GM12878 (cell line): Measurements from ENCODE around the gene GJD3. TPM values are rescaled to one million over a fixed set of nuclear protein-coding genes. Genes with fewer than 3 reads are reported as not detected.
A peak's percentile ranks its signal among the peaks of the same experiment; 100 is the strongest.

Experiments
- HDGF ChIP-seq: fragments of 450-650 bp; IDR thresholded peaks from 2 replicates; pipeline ENCODE4 v1.6.1; 2016; ENCODE audit warnings: antibody characterized with exemption
- KLF5 ChIP-seq: fragments of 450-650 bp; IDR thresholded peaks from 2 replicates; pipeline ENCODE4 v1.6.1; 2014; ENCODE audit warnings: mild to moderate bottlenecking; ENCODE audit not compliant: partially characterized antibody
- NFYB ChIP-seq: IDR thresholded peaks from 2 replicates; pipeline ENCODE4 v1.6.1; 2011; ENCODE audit warnings: low read depth, mild to moderate bottlenecking, low read length, improper control_type of control experiment, moderate library complexity; ENCODE audit not compliant: insufficient read depth
- SKIL ChIP-seq: fragments of 450-650 bp; IDR thresholded peaks from 2 replicates; pipeline ENCODE4 v1.6.1; 2017; ENCODE audit warnings: mild to moderate bottlenecking, low read depth, inconsistent platforms; ENCODE audit not compliant: poor library complexity, severe bottlenecking
- TBL1XR1 ChIP-seq: IDR thresholded peaks from 2 replicates; pipeline ENCODE4 v1.6.1; 2012; ENCODE audit warnings: low read depth, low read length, improper control_type of control experiment
- YBX1 ChIP-seq: fragments of 450-650 bp; IDR thresholded peaks from 2 replicates; pipeline ENCODE4 v1.6.1; 2016; ENCODE audit warnings: antibody characterized with exemption
- ZBTB11 ChIP-seq: fragments of 450-650 bp; formaldehyde crosslinking; IDR thresholded peaks from 2 replicates; pipeline ENCODE4 v1.5.0; 2022; ENCODE audit warnings: mild to moderate bottlenecking, missing genetic modification characterization
- polyA plus RNA-seq, 11 experiments: library from polyadenylated mRNA; depleted of rRNA in 4 of 11; unstranded in 6 of 11; stranded (reverse) in 5 of 11; fragments of >200 nt; fragmentation: Nextera tagmentation in 4 of 11; fragmentation: Illumina TruSeq in 1 of 11; extraction: Ambion mirVana in 4 of 11; extraction: Trizol in 1 of 11; gene quantifications; 1 replicate in 1 of 11; 2 replicates in 10 of 11; pipeline versions ENCODE4 v1.2.1 to v1.2.3, GENCODE V29; 2011 to 2016; ENCODE audit warnings: inconsistent platforms in 2 of 11, missing spikeins in 2 of 11, low read depth in 1 of 11
- total RNA-seq, 4 experiments: library from RNA; depleted of rRNA in 3 of 4; stranded (reverse); fragments of >200 nt in 3 of 4; fragmentation: Illumina TruSeq in 1 of 4; extraction: Trizol in 1 of 4; gene quantifications; 2 replicates each; pipeline versions ENCODE4 v1.2.1 to v1.2.3, GENCODE V29; 2013 to 2021

The GJD3 gene
- total and polyA plus RNA-seq, 10 of the 15 experiments (the other 5 are each of a cell fraction or from before 2014, with no cell fraction given): 1.6 TPM; not detected in 9

GRCh38 chr17:40317880-40318829, 46.4 kb downstream of the GJD3 start (continued):
- TF ChIP-seq ZBTB11 (CRISPR knock-in tag) (no peak), TBL1XR1 (0 out of 2 replicates have a peak, but pooled peaks have one; percentile 17), KLF5 (no peak), YBX1 (no peak), NFYB (peak; percentile 90), SKIL (peak; percentile 33), HDGF (peak; percentile 56; the same call in 1 of the 2 replicates)
- TF ChIP-seq, all 136 proteins: peak for 48
